Measurements from ENCODE around the gene MYRF.

The MYRF gene

DNA sequence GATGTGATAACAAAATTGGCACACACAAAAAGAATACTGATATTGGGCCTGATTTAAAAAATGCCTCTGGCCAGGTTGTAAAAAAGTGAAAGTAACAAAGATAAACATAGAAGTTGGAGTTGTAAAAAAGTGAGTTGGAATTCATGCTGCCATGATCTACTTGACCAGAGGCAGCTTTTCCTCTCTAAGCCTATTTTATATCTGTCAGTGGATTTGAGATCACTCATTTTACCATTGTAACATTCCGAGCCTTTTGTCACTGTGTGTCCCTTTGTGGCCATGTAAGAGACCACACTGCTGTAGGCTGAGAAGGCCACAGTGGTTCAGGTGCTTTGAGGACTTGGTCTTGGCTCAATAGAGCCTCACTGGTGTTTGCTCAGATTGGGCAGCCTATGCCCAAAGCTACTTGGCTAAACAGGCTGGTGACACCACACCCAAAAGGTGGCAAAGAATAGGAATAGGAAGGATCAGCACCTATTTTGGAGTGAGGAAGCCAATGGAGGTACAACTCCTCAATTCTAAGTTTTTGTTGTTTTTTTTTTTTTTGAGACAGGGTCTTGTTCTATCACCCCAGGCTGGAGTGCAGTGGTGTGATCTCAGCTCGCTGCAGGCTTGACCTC is 47.3 kb downstream of the MYRF start:
- no peak for DNase-seq

GRCh38 chr11:61800331-61801281 is 48.2 kb downstream of the MYRF start:
- DNase-seq: no peak

DNA sequence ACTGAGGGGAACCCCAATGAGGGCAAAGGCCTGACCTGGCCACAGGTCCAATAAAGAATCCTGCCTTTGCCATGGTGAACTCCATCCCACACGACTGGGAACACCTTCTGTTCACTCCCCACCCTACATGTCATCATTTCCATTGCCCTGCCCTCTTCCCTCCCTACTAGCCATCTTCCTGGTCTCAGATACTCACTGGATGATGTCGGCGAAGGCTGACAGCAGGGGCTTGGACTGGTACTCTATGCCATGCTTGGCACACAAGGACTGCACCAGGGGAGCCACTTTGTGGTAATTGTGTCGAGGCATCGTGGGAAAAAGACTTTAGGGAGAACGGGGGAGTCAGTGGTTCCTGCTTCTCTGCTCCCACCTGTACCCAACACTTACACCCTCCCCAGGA is 50.2 kb downstream of the MYRF start:
- no peak for DNase-seq

GRCh38 chr11:61803889-61804647 is 51.6 kb downstream of the MYRF start:
- no peak for DNase-seq

GRCh38 chr11:61805146-61805545 is 52.7 kb downstream of the MYRF start:
- no peak for DNase-seq

- no peak for DNase-seq
Observed at GRCh38 chr11:61806785-61807184, 54.3 kb downstream of the MYRF start.

GRCh38 chr11:61810671-61811175 is 58.3 kb downstream of the MYRF start:
- no peak for DNase-seq

GRCh38 chr11:61811831-61812230 is 59.4 kb downstream of the MYRF start:
- no peak for DNase-seq

- no peak for DNase-seq
Observed at GRCh38 chr11:61812736-61813411, 60.4 kb downstream of the MYRF start.

DNA sequence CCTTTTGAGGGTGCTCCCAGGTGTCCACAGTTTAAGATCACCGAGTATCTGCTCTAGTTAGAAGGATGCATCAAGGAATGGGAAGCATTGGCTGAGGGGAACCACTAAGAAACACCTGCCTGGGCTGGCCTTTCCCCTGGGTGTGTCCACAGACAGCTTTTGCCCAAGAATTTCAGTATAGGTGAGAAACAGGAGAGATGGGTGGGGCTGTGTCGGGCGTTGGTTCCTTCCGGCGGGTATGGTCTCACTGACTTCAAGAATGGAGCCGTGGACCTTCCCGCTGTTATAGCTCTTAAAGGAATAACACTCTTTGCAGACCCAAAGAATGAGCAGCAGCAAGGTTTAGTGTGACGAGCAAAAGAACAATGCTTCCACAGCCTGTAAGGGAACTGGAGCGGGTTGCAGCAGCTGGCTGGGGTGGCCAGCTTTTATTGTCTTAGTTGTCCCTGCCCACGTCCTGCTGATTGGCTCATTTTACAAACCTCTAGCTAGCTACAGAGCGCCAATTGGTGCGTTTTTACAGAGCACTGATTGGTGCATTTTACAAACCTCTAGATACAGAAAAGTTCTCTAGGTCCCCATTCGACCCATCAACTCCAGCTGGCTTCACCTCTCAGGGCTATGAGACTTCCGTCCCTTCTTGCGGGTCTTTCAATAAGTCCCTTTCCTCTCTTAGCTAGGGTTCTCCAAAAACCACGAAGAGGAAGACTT is 62.0 kb downstream of the MYRF start:
- no peak for DNase-seq

DNA sequence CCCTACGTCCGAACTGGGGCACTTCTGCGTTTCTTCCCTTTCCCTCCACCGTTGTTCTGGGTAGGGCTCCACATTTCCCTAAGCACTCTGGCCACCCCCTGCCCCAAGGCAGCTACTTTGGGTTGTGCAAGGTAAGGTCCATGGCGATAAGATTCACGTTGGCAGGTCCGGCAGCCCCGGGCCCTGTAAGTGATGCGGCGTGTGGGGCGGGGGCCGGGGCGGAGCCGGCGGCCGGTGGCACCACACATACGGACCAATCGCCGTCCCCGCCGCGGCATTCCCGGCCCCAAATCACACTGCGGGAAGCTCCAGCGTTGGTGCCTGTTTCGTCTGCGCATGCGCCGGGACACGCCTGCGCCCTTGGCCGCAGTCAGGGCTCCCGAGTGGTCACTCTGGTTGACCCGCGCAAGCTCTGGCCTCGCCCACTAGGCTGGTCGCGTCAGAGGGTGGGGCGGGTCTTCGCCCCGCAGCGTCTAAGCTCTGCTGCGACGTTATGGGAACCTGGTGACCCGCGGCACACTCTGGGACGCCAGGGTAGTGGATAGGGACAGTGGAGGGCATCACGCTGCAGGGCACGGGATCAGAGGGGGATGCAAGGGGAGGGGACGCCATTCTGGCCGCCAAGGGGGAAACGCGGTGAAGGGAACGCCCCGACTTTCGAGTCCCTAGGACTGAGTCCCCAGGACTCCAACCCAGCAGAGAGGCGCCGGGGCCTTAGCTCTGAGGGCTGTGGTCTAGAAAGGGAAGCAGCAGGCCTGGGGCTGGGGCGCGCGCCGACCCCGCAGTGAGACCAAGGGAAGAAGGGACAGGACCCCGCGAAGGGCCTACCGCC is 62.7 kb downstream of the MYRF start:
- peak; percentile 84 for DNase-seq

DNA sequence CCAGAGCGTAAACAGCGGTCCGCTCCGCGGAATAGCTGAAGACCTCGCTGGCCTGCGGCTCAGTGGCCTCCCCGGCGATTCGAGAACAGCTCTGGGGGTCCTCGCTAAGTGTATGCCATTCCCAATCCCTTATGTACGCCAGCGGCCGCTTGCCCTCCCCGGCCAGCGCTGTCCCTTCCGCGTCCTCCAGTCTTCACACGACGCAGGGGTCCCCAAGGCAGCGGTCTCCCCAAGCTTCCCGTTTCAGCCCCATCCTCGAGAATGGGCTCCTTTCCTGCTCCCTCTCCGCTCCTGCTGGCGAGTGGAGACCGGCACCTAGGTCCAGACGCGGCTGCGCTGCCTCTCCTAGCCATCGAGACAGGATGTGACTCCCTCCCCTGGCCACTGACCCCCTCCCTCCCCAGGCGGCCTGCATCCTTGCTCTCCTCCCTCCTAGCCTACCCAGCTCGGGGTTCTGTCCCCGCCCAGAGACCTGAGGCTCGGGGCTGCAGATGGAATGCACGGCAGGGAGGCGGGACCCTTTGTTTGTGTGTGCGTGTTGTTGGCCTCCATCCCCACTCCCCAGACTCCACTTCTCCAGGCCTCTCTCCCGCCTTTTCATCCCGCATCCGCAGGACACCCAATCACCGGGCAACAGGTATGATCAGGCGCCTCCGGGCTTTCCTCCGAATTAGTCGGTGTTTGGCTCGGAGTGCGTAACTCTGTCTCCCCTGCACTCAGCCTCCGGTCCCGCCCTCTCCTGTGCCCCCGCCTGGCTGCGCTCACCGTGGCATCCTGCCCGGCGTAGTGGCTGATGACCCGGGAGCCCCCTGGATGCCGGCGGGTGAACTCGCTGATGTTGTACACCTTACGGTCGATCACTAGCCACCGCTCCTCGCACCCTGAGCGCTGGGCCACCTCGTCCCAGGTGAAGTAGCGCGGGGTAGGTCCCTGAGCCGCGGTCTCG is 63.6 kb downstream of the MYRF start:
- peak; percentile 48 for DNase-seq

DNA sequence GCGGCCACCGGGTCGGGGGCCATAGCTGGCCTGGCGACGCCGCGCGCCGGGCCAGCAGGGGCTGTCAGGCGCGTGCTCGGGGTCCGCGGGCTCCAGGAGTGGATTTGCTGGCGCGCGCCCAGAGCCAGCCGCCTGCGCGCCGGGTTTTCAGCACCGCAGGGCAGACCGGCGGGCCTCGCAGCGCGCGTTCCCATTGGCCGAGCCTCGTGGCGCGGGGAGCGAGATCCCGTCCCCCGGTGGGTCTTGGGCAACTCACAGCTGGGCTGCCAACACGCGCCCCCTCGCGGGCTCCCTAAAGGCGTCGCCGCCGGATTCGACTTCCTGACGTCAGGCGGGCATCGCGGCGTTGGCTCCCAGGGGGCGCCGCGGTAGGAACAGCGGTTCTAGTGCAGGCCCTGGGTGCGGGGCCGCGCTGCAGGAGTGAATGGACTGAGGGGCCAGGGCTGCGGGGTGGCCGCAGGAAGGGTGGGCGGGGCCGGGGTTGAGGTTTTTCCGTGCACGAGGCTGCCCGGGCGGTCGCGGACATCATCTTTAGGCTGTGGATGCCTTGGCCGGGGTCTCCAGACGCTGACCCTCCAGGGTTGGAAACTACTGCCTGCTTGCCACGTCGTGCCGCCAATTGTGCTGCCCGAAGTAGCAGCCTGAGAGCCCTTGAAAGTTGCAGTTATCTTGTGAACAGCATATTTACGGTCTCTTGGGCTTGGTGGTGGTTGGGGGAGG is 64.5 kb downstream of the MYRF start, which contains the start of gene FADS1:
TSS of gene FADS1 (minus strand) at position 268 of the 720 bp plus-strand sequence. CDS start at position 194, 74 bp downstream.
- DNase-seq: peak; percentile 85

DNA sequence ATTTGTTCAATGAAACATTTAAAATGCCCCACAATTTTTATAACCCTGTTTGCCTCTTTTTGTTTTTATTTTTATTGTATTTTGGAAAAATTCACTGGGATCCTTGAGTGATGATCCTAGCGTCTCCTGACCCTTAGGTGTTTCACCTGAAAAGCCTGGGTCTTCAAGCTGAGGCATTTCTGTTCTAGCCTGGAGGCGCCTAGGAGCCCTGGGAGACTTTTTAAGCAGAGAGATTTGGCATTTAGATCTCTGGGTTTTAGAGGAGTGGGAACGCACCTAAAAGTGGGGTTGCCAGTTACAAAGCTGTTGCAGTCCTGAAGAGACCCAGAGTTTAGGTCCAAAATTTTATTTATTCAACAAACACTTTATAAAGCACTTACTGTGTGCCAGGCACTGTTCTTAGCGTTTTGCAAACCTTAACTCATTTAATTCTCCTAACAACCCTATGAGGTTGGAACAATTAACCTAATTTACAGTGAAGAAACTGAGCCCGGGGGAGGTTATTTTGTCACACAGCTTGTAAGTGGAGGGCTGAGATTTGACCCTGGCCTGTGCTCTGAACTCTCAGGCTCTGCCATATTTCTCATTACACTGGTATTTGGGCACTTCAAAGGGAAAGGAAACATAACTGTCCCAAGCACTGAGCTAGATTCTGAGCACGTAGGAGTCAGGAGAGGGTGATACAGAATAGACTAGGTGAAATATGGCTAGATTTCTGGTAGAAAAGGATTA is 65.2 kb downstream of the MYRF start:
- DNase-seq: no peak

DNA sequence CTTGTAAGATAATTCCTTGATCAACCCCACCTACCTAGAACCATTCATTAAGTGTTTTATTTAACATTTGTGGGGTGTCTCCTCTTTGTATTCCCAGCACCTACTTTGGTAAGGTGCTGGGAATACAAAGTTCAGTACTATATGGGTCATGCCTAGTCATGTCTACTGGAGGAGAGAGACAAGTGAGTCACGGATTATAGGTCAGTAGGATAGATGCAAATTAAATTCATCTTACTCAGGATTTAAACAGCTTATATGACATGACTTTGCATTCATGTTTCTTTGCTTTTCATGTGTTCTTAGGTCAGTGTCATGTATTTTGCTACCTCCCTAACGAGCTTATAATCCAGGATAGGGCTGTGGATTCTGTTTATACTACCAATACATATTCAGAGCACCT is 67.7 kb downstream of the MYRF start:
- DNase-seq: no peak

GRCh38 chr11:61826930-61827570 is 74.6 kb downstream of the MYRF start:
- DNase-seq: peak; percentile 30

DNA sequence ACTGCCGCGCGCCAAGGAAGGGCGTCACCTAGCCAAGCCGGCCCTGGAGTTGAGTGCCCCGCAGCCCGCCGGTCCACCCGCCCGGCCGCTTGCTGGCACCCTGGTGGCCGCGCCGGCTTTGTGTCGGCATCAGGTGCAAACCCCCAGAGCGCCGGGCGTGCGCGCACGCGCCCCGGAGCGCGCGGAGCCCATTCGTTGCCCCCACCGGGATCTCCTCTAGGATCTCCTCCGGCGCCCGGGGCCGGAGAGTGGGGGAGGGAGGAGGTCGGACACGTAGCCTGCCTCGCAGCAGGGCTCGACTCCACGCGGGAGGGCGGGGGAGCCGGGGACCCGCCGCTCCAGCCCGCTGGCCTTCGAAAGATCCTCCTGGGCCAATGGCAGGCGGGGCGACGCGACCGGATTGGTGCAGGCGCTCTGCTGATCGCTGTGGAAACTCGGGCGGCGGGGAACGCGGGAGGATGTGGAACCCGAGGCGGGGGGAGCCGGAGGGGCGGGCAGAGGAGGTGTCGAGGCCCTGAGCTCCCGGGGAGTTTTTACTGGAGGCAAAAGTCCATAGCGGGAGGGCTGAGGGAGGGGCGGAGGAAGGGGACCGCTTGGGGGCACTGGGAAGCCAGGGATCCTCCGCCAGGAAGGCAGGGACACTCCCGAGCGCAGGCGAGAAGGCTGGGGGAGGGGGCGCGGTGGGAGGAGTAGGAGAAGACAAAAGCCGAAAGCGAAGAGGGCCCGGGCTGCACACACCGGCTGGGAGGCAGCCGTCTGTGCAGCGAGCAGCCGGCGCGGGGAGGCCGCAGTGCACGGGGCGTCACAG is 75.3 kb downstream of the MYRF start, which contains the start of gene FADS2:
TSS of gene FADS2 (plus strand) at position 730 of the 808 bp plus-strand sequence. CDS start 91 bp downstream, outside the sequence.
- peak; percentile 65 for DNase-seq
